ENCODE measurements around the gene TRIM66.

Gene TRIM66

GRCh38 chr11:8699903-8700302 lies 17.4 kb upstream of the TRIM66 start:
- no peak for TF ChIP-seq CTCF (IDR thresholded peaks at IDR 0.05; ENCODE audit: low read depth, low read length, missing control alignments)
- H3K4me3 ChIP-seq (ENCODE audit: low read depth, low read length) = no peak overlapping the region
- no peak for DNase-seq (ENCODE audit: low read depth)

GRCh38 chr11:8698917-8699441 lies 16.5 kb upstream of the TRIM66 start:
- no peak for TF ChIP-seq CTCF (IDR thresholded peaks at IDR 0.05; ENCODE audit: low read depth, low read length, missing control alignments)
- DNase-seq (ENCODE audit: low read depth) = no peak
- no peak overlapping the region for H3K4me3 ChIP-seq (ENCODE audit: low read depth, low read length)

GRCh38 chr11:8698379-8698851 lies 15.9 kb upstream of the TRIM66 start:
- no peak for DNase-seq (ENCODE audit: low read depth)
- H3K4me3 ChIP-seq (ENCODE audit: low read depth, low read length) = no peak overlapping the region
- no peak for TF ChIP-seq CTCF (IDR thresholded peaks at IDR 0.05; ENCODE audit: low read depth, low read length, missing control alignments)

- DNase-seq (ENCODE audit: low read depth) = no peak
- no peak for TF ChIP-seq CTCF (IDR thresholded peaks at IDR 0.05; ENCODE audit: low read depth, low read length, missing control alignments)
- no peak overlapping the region for H3K4me3 ChIP-seq (ENCODE audit: low read depth, low read length)
Observed at GRCh38 chr11:8697054-8697453, 14.6 kb upstream of the TRIM66 start.

- DNase-seq (ENCODE audit: low read depth) = no peak
- H3K4me3 ChIP-seq (ENCODE audit: low read depth, low read length) = no peak overlapping the region
- TF ChIP-seq CTCF (IDR thresholded peaks at IDR 0.05; ENCODE audit: low read depth, low read length, missing control alignments) = no peak
Observed at GRCh38 chr11:8694137-8694536, 11.7 kb upstream of the TRIM66 start.

GRCh38 chr11:8693555-8693954 lies 11.1 kb upstream of the TRIM66 start:
- no peak overlapping the region for H3K4me3 ChIP-seq (ENCODE audit: low read depth, low read length)
- no peak for DNase-seq (ENCODE audit: low read depth)
- no peak for TF ChIP-seq CTCF (IDR thresholded peaks at IDR 0.05; ENCODE audit: low read depth, low read length, missing control alignments)

- H3K4me3 ChIP-seq (ENCODE audit: low read depth, low read length) = no peak overlapping the region
- DNase-seq (ENCODE audit: low read depth) = no peak
- no peak for TF ChIP-seq CTCF (IDR thresholded peaks at IDR 0.05; ENCODE audit: low read depth, low read length, missing control alignments)
Observed at GRCh38 chr11:8693010-8693551, 10.6 kb upstream of the TRIM66 start.

Measured in GM12864 (cell line).